ENCODE data around the gene ZNF516.

DNA sequence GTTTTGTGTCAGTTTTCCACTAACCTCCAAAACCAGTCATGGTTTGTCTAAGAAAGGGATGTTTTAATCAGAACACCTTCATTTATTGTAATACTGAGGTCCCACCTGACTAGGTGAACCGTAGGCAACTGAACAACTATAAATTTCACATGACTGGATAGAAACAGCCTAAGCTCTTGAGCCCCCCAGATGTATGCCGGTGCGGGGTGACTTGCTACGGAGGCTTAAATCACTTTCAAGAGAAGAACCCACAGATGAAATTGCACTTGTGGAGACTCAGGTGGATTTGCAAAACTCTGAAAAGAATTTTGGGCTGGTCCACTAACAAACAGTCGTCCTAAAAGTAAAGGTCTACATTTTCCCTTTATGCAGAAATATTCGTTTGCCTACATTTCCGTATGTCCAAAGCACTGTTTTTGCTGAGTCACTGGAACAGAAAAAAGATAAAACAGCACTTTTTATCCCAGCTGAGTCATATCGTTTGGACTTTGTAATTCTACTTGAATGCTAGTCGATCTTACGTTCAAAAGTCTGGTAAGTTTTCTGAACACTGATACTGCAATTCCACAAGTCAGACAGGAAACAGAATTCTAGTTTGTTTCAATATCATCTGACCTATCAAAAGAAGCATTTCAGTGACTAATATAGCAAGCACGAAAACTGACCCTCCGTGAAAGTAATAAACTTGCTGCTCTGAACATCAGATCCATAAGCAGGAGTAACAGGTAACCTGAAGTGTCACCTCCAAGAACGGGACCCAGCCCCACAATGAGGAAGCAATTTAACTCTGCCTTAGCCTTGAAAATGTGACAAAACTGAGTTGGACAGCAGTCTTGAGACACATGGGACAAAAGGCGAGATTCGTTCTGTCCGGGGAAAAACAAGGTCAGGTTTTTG is 18.1 kb downstream of the ZNF516 start:
- TF ChIP-seq CTCF (IDR thresholded peaks at IDR 0.05) (no peak), EP300 (IDR thresholded peaks at IDR 0.05) (no peak)
